Vagina (tissue), 2 donors: ENCODE results near the gene PSMG1.

Experiments used
- CTCF ChIP-seq, 3 experiments: fragments of 450-650 bp in 2 of 3; fragments of 200-600 bp in 1 of 3; sonication (generic) in 1 of 3; IDR thresholded peaks; one replicate each; pipeline ENCODE4 v1.5.1; 2017 to 2019; ENCODE audit warnings: antibody characterized with exemption in 3 of 3, mild to moderate bottlenecking in 2 of 3, moderate library complexity in 2 of 3
- POLR2A ChIP-seq, 2 donors: fragments of 450-650 bp; IDR thresholded peaks; one replicate each; pipeline ENCODE4 v1.6.1; 2017; ENCODE audit warnings: antibody characterized with exemption in 2 of 2, mild to moderate bottlenecking in 2 of 2, moderate library complexity in 2 of 2

- TF ChIP-seq CTCF (IDR thresholded peaks at IDR 0.05) (no peak), POLR2A (IDR thresholded peaks at IDR 0.05) (no peak)
These were observed 7.0 kb downstream of the PSMG1 start for GRCh38 chr21:39176271-39176709.
